ENCODE data around the gene DPP10. TPM values are rescaled to one million over a fixed set of nuclear protein-coding genes. Genes with fewer than 3 reads are reported as not detected.

The DPP10 gene
- total RNA-seq, 1 donor, result not detected

DNA sequence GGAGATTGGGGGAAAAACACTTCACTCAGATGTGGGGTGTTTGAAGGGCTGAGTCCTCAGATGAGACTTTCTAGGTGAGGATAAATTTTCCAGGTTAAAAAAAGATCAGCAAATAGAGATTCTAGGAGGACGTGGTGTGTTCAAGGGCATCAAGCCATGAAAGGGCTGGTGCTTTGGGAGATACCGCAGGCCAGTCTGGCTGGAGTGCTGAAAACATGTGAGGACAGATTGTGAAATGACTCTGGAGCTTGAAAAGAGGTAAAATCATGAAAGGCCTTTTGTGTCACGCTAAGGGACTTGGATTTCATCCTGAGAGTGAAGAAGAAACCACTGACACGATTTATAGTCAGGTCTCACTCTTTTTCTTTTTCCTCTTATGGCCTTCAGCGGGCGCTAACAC, 320.5 kb downstream of the DPP10 start:
- TF ChIP-seq, protein P1, sequence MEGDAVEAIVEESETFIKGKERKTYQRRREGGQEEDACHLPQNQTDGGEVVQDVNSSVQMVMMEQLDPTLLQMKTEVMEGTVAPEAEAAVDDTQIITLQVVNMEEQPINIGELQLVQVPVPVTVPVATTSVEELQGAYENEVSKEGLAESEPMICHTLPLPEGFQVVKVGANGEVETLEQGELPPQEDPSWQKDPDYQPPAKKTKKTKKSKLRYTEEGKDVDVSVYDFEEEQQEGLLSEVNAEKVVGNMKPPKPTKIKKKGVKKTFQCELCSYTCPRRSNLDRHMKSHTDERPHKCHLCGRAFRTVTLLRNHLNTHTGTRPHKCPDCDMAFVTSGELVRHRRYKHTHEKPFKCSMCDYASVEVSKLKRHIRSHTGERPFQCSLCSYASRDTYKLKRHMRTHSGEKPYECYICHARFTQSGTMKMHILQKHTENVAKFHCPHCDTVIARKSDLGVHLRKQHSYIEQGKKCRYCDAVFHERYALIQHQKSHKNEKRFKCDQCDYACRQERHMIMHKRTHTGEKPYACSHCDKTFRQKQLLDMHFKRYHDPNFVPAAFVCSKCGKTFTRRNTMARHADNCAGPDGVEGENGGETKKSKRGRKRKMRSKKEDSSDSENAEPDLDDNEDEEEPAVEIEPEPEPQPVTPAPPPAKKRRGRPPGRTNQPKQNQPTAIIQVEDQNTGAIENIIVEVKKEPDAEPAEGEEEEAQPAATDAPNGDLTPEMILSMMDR (IDR thresholded peaks at IDR 0.05; ENCODE audit: insufficient read depth, low read length), result no peak
- no peak overlapping the region for H3K4me3 ChIP-seq (ENCODE audit: low read depth, low read length)
- DNase-seq (ENCODE audit: low read depth), result no peak

DNA sequence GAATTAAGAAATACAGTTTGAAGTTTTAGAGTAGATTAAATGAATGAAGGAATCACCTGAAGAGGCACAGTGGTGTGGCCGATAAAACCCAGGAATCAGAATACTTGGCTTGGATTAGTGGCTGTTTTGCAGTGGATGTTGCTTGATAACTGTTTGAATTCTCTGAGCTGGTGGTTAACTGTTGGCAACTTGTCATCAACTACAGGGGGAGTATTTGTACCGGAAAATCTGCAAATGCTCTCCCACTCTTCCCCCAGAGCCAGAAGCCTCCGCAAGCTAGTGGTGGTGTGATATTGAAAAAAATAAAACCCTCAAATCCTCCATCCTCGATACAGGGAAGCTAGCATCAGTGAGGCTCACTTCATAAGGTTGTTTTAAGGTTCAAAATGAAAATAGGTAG, 326.7 kb downstream of the DPP10 start:
- no peak overlapping the region for H3K4me3 ChIP-seq (ENCODE audit: low read depth, low read length)
- DNase-seq (ENCODE audit: low read depth), result no peak
- TF ChIP-seq, protein P1 (IDR thresholded peaks at IDR 0.05; ENCODE audit: insufficient read depth, low read length), result no peak

DNA sequence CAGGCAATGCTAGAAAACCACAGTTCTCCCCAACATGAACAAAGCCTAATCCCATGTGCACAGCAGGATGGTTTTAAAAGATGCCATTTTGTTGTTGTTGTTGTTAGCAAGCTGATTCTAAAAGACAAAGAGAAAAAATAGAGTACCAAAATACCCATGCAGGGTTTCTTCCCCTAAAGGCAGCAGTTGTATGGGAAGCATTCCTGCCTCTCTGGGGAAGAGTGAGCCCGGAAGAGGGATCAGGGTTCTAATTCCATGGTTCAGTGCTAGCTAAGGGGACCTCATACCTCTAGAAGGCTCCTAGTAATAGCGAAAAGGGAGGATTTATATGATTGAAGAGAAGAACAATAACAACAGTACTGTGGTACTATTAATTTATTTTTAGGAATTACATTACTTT, 327.6 kb downstream of the DPP10 start:
- TF ChIP-seq, protein P1 (IDR thresholded peaks at IDR 0.05; ENCODE audit: insufficient read depth, low read length), result no peak
- no peak overlapping the region for H3K4me3 ChIP-seq (ENCODE audit: low read depth, low read length)
- no peak for DNase-seq (ENCODE audit: low read depth)

DNA sequence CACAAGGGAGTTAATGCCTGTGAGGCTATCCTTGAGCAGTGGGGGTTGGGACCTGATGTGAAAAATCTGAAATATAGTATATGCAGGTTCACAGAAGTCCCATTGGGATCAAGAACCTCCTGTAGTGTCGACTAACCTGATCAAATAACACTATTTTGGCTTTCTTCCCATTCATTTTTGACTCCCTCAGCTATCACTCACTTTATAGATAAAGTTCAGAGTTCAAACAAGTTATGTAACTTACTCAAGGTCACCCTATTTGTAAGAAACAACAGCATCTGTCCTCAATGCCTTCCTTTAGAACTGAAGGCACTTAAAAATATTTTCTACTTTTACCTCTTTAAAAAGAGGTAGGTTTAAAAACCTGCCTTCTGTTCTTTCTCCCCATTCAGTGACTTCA, 341.6 kb downstream of the DPP10 start:
- no peak for DNase-seq (ENCODE audit: low read depth)
- no peak overlapping the region for H3K4me3 ChIP-seq (ENCODE audit: low read depth, low read length)
- TF ChIP-seq, protein P1 (IDR thresholded peaks at IDR 0.05; ENCODE audit: insufficient read depth, low read length), result no peak

DNA sequence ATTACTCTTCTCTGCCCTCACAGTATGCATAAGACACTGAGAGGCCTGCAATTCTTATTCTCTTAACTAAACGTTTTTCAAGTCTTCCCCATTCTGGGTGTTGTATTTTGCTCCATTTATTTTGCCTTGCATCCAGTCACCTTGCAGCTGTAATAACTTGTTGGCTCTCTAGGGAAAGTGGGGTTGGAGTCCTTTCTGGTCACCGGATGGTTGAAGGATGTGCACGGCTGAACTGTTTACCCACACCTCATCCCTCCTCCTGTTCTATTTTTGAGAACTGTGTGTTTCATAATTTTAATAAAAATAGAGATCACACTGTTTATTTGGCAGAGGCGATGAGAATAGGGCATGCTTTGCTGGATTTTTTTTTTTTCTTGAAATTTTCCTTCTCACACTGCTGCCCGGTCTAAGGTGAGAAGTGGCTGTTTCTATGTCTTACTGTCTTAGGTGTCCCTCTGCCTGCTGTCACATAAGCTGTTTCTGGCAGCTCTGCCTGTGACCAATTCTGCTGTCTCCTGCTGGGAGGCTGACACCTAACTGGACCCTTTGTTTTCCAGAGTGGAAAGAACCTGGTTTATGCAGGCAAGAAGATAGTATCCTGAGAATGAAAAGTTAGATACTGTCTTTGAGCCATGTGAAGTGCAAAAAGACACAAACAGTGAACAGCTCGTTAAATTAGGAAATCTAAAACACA, 342.6 kb downstream of the DPP10 start:
- DNase-seq (ENCODE audit: low read depth), result no peak
- TF ChIP-seq, protein P1 (IDR thresholded peaks at IDR 0.05; ENCODE audit: insufficient read depth, low read length), result no peak
- H3K4me3 ChIP-seq (ENCODE audit: low read depth, low read length), result no peak overlapping the region

DNA sequence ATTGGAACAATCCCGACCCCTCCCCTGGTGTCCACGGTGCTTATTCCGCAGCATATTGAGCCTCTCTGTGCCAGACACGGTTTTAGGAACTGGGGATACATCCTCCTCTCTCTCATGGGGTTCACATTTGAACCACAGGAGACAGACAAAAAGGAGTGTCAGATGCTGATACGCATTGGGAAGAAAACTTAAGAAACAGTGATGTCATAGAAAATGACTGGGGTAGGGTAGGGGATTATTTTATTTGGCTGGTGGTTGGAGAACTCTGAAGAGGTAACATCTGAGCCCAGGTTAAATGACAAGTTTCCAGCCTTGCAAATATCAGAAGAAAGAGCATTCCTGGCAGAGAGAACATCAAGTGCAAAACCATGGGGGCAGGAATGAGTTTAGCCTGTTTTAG, 344.5 kb downstream of the DPP10 start:
- TF ChIP-seq, protein P1 (IDR thresholded peaks at IDR 0.05; ENCODE audit: insufficient read depth, low read length), result no peak
- no peak overlapping the region for H3K4me3 ChIP-seq (ENCODE audit: low read depth, low read length)
- DNase-seq (ENCODE audit: low read depth), result no peak

DNA sequence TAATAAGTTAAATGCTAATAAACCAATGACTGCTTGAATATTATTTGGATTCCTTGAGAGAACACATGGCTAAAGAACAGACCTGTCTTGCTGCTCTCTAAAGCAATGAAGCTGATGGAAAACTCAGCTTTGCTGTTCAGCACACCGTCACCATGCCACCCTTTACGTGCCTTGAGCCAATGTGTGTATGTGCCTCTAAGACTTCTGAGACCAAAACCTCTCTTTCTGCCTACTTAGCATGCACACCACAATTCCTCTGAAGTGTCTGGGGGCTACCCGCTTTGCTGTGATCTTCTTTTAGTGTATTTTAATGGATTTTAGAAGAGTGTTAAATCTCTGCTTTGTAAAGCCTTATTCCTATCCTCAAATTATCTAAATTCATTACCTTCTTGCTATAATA, 345.0 kb downstream of the DPP10 start:
- TF ChIP-seq, protein P1 (IDR thresholded peaks at IDR 0.05; ENCODE audit: insufficient read depth, low read length), result no peak
- H3K4me3 ChIP-seq (ENCODE audit: low read depth, low read length), result no peak overlapping the region
- no peak for DNase-seq (ENCODE audit: low read depth)
